Measurements from ENCODE around the gene BIN1.

The BIN1 gene

GRCh38 chr2:127102521-127103242 is 4.3 kb downstream of the BIN1 start:
- DNase-seq, result no peak

- no peak for DNase-seq
These were observed 5.0 kb downstream of the BIN1 start for GRCh38 chr2:127101756-127102477.

- no peak for DNase-seq
These were observed 5.8 kb downstream of the BIN1 start for GRCh38 chr2:127101048-127101611.

GRCh38 chr2:127100251-127101047 is 6.5 kb downstream of the BIN1 start:
- DNase-seq, result no peak

- DNase-seq, result no peak
These were observed 8.2 kb downstream of the BIN1 start for GRCh38 chr2:127098711-127099110.

DNA sequence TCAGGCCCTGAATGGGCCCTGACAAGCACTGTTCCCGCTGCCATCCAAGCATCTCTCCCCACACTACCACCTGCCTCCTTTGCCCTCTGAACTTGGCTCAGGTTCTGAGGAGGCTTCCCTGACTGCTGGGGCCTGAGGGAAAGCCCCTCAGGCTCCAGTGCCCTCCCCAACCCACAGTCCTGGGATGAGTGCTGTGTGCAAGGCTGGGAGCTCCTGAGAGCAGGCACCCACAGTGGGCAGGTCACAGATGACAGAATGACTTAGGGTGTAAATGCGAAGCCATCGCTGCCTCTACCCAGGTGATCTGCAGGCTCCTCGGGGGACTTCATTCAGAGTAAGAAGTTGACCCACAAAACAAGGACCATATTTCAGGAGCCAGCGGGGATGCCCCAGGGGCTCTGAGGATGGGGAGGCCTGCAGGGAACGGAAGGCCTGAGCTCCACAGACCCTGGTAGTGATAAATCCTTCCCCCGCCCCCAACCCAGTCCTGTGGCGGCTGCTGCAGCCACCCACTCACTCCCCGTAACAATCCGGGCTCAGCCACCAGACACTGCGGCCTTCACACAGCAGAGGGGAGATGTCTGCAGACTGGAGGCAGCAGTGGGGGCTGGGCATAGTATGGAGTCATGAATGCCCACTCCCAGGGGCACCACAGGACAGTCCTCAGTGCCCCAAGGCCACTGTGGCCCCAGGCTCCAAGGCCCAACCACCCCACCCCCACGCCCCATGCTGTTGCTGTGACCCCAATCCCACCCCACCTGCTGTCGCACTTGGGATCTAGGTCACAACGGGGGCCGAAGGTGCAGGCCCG is 8.9 kb downstream of the BIN1 start:
- DNase-seq, result no peak

GRCh38 chr2:127097471-127097765 is 9.5 kb downstream of the BIN1 start:
- DNase-seq, result no peak

DNA sequence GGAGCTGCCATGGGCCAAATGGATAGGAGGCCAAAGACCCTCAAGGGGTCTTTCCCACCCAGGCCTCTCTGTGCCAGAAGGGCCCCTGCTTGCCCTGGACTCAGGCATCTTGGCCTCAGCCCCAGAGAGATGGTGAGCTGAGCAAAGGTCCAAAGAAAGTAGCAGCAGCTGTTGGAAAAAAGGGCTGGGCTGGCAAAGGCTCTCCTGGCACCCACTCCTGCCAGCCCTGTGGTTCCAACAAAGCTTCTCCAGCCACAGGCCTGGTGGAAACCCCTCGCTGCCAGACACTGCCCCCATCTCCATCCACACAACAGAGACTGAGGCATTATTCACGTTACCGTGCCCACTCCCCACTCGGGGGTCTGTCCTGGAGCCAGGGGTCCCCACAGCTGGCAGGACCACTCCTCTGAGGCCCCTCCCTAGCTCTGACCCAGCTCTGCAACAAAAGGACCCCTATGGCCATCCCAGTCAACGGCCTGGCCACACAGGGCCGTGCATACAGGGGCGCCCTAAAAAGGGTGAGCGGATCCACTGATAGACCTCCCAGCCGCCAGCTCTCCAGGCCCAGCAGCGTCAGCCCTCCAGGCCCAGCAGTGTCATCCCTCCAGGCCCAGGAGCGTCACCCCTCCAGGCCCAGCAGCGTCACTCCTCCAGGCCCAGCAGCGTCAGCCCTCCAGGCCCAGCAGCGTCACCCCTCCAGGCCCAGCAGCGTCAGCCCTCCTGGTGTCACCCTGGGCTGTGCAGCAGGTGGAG is 10.1 kb downstream of the BIN1 start:
- no peak for DNase-seq

GRCh38 chr2:127096280-127096679 is 10.7 kb downstream of the BIN1 start:
- no peak for DNase-seq

DNA sequence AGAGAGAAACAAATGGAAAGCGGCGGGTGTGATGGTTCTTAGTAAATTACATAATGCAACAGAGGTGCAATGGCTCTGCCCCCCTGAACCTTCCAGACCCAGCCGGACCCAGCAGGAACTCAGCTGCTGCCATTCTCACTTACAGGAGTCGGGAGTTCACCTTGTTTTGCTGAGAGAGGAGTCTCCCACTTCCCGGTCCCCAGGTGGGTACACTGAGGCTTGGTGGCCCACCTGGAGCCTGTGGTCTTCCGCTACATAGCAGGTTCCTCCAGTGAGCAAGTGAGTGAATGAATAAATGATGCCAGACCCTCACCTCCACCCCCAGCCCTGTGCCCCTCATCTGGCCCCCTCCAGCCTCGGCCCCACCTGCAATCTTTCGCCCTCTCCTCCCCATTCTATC is 11.2 kb downstream of the BIN1 start:
- no peak for DNase-seq

- DNase-seq, result no peak
These were observed 11.7 kb downstream of the BIN1 start for GRCh38 chr2:127095367-127095641.

DNA sequence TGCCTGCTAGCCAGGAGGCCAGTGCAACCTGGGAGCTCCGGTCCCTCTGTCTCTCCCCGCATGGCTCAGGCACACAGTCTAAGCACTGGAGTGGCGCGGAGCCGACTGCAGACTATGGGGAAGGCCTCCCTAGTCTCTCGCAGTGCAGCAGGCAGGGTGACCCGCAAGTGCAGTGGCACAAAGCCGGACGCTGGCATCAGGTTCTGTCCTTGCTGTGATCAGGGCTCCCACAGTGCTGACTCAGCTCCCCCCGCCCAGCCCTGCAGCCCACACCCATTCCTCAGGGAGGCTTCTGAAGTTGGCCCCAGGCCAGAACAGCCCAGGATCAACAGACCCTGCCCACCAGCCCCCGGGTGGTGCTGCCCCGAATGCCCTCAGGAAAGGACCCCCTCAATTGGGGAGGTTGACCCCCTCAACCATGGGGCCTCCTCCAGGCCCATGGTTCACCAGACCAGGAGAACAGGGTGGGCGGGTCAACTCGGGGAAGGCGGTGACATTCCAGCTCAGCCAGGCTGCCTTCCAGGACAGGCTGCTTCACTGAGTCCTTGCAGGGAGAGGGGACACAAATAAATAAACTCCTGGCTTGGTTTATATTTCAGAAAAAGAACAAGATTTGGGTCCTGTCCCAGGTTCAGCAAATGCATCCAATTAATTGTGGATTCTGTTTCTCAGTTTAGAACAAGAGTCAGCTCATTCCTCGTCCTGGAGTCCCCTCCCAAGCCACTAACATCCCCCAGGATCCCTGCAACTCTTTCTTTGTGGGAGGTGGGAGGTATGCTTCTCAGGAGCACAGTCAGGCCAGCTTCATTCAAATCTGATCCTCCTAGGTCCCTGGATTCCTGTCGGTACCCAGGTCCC is 12.2 kb downstream of the BIN1 start:
- DNase-seq, result no peak

DNA sequence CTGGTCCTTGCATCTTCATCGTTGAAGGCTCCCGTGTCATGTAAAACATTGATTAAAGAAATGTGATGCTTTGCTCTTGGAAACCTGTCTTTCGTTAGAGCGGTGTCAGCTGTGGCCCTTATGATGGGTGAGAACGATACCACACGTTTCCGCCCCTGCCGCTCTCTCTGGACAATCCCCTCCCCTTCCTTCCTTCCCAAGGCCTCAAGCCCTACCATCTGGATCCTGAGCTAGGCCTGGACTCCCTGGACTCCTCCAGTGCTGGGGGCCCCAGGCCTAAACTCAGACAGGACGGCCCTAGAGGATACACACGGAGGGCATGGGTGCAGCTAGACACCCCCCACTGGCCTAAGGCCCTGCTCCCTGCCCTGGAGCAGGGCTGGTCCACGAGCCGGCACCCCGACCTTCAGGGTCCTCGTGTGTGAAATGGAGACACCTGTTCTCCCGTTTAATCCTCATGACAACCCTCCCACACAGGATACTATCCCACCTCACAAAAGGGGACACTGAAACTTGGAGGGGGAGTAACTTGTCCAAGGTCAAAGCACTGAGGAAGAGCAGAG is 13.2 kb downstream of the BIN1 start:
- DNase-seq, result no peak

GRCh38 chr2:127092901-127093516 is 13.9 kb downstream of the BIN1 start:
- no peak for DNase-seq

- DNase-seq, result no peak
These were observed 14.6 kb downstream of the BIN1 start for GRCh38 chr2:127092306-127092705.

GRCh38 chr2:127091886-127092285 is 15.1 kb downstream of the BIN1 start:
- no peak for DNase-seq

DNA sequence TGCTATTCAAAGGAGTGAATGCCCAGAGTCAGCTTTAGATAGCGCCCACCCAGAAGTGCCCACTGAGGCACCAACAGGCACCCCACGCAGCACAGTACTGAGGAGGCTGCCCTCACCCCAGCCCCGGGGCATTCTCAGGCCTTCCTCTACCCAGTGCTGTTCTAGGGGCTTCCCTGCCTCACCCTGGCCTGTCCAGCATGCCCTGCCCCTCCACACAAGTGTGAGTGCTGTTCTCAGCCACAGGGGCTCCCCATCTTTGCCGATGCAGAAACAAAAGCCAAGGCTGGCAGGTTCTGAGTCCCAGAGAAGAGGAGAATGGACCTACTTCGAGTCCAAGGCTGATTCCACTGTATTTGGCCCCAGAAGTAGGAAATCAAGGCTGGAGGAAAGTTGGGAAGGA is 15.8 kb downstream of the BIN1 start:
- no peak for DNase-seq

DNA sequence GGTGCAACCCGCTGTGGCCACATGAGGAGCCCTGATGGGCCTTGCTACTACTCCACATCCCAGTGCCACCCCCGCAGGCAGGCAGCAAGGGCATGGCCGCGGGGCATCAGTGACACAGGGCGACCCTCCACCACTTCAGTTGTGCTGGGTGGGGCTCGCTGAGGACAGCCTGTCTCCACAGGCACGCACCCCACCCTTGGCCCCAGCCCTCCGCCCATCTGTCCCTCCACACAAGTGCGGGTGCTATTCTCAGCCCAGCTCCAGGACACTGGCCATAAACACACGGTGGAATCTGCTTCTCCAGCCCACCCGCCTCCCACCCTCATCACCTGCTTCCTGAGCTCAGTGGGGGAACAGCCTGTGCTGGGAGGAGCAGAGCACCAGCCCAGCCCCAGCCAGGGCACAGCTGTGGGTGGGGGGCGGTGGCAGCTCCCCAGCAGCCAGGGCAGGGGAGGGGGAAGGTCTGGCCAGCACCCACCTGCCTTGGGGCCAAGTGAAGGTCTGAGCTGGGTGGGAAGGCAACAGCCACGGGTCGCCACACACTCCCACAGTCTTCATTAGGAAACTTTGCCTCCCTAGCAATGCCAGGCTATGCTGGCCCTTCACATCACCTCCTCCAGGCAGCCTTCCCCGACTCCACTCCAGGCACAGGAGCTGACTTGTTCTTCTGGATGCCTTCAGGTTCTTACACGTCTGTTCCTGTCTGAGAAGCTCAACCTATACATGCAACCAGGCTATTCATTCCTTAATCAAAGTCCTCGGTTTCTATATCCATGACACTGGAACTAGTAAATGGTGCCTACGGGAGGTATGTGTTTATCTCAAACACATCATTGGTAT is 16.5 kb downstream of the BIN1 start:
- no peak for DNase-seq

DNA sequence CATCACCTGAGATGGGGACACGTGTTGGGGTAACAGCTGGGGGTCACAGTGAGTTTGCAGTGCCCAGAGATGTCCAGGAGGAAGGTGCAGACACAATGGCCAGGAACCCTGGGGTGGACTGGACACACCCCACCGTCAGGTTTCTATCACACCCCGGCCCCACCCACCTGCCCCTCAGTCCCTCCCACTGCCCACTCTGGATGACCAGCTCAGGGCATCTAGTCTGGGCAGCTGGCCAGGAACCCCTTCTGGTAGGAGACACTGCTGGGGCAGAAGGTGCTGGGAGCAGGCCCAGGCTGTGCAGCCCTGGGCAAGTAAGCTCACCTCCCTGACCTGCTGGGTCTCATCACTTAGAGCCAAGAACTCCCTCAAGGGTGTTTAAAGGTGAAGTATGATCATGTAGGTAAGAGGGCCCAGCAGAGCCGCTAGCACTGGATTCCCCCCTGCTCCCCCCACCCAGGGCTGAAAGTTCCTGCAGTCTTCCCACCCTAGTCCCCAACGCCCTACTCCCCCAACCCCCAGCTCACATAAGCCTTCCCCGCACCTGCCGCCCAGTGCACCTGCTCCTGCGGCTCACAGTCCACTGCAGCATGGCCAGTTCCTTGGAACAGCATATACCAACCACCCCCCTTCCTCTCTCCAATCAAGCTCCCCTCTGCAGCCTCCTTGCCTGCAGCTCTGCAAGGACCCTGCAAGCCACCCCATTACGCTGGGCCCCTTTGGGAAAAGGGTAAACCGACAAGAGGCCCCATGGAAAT is 17.3 kb downstream of the BIN1 start:
- DNase-seq, result no peak
